BJ (cell line): ENCODE data around the gene QSER1. TPM values are rescaled to one million over a fixed set of nuclear protein-coding genes. Genes with fewer than 3 reads are reported as not detected.

Experiments used
- CTCF ChIA-PET: fragments of 350-600 bp; formaldehyde crosslinking; extraction: SDS; loops from one replicate; lab custom pipeline; 2021; ENCODE audit warnings: antibody characterized with exemption, inconsistent platforms; lab: Yijun Ruan, JAX
- POLR2A ChIA-PET: fragments of 300-600 bp; sonication (Branson Sonifier 250); formaldehyde crosslinking; extraction: SDS; loops from one replicate; lab custom pipeline; 2021; ENCODE audit warnings: antibody characterized with exemption; lab: Charles Lee
- DNase-seq: peaks from one replicate; pipeline ENCODE4 v3.0.0-alpha.2; 2011; ENCODE audit warnings: low read depth
- H3K27me3 ChIP-seq: 2 replicates; pipeline ENCODE4 v1.6.0; 2011; ENCODE audit warnings: low read length; ENCODE audit not compliant: control insufficient read depth, insufficient read depth
- H3K36me3 ChIP-seq: 2 replicates; pipeline ENCODE4 v1.5.1; 2011; ENCODE audit warnings: low read length; ENCODE audit not compliant: control insufficient read depth, insufficient read depth
- H3K4me3 ChIP-seq: 2 replicates; pipeline ENCODE4 v1.5.1; 2011; ENCODE audit warnings: low read depth, mild to moderate bottlenecking, control low read depth, low read length
- CTCF ChIP-seq: IDR thresholded peaks from 2 replicates; pipeline ENCODE4 v1.5.1; 2011; ENCODE audit warnings: low read depth, mild to moderate bottlenecking, control low read depth, inconsistent platforms, low read length, moderate library complexity; ENCODE audit not compliant: insufficient read depth
- polyA plus RNA-seq: library from polyadenylated mRNA; depleted of rRNA; stranded (reverse); fragments of >200 nt; gene quantifications from 2 replicates; pipeline ENCODE4 v1.2.3, GENCODE V29; 2011

The QSER1 gene
- polyA plus RNA-seq, 1 experiment = 3.9 TPM

GRCh38 chr11:33021501-33021900 is 128.9 kb downstream of the QSER1 start:
- TF ChIP-seq CTCF = no peak
- ChIA-PET POLR2A (interaction anchor here (1.2 kb wide), 1 partner anchor 18 kb away, joined by 5 read pairs; the partner anchor contains the start of gene TCP11L1), CTCF (no interaction called here)
- H3K4me3 ChIP-seq = no peak overlapping the region
- no peaks in the 10 kb centered on the region for H3K36me3 ChIP-seq
- no peaks in the 10 kb centered on the region for H3K27me3 ChIP-seq
- DNase-seq = no peak

DNA sequence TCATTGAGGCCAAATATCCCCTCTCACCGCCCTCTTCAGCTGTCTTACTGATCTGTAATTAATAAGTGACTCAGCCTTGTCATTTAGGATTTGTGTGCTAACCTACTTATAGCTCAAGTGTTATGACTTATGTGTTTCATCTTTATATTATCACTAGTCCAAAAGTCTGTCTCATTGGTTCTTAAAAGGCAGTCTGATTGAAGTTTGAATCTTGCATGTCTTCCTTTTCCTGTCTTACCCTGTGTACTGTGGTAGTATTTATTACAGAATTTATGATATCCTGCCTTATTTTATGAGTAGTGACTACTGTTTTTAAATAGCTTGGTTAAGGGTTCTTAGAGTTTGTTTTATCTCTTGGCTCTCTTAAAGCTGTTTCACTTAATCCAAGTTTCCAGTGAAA is 129.3 kb downstream of the QSER1 start:
- Histone ChIP-seq H3K36me3 (no peaks in the 10 kb centered on the region), H3K4me3 (no peak overlapping the region), H3K27me3 (no peaks in the 10 kb centered on the region)
- ChIA-PET CTCF (no interaction called here), POLR2A (interaction anchor here (0.6 to 1.2 kb wide), 2 partner anchors 18 to 21 kb away, joined by 3 to 5 read pairs; partner anchors contain the start of gene TCP11L1)
- no peak for DNase-seq
- TF ChIP-seq CTCF = no peak

GRCh38 chr11:33025339-33025722 is 132.7 kb downstream of the QSER1 start:
- TF ChIP-seq CTCF = no peak

GRCh38 chr11:33027233-33027632 is 134.6 kb downstream of the QSER1 start:
- POLR2A ChIA-PET = no interaction called here
- CTCF ChIA-PET = interaction anchor here (0.9 kb wide), 1 partner anchor 38 kb away, joined by 5 read pairs; no protein-coding TSS in a partner anchor
- Histone ChIP-seq H3K27me3 (no peaks in the 10 kb centered on the region), H3K4me3 (no peak overlapping the region), H3K36me3 (no peaks in the 10 kb centered on the region)
- no peak for DNase-seq
- no peak for TF ChIP-seq CTCF

More at GRCh38 chr11:33025339-33025722, 132.7 kb downstream of the QSER1 start:
- no peaks in the 10 kb centered on the region for H3K36me3 ChIP-seq
- no peaks in the 10 kb centered on the region for H3K27me3 ChIP-seq
- ChIA-PET CTCF (interaction anchor here (0.8 kb wide), 1 partner anchor 9 kb away, joined by 3 read pairs; no protein-coding TSS in a partner anchor), POLR2A (interaction anchor here (0.8 to 1.0 kb wide), 2 partner anchors 9 to 14 kb away, joined by 3 to 5 read pairs; partner anchors contain the start of genes DEPDC7 and TCP11L1)
- no peak overlapping the region for H3K4me3 ChIP-seq
- no peak for DNase-seq

GRCh38 chr11:33027846-33028536 is 135.4 kb downstream of the QSER1 start:
- no peak for DNase-seq
- TF ChIP-seq CTCF = no peak
- CTCF ChIA-PET = interaction anchor here (0.9 to 2.4 kb wide), 2 partner anchors 12 to 38 kb away, joined by 5 to 9 read pairs; partner anchors contain the start of gene DEPDC7
- POLR2A ChIA-PET = interaction anchor here (0.5 kb wide), 1 partner anchor 800 kb away, joined by 4 read pairs; no protein-coding TSS in a partner anchor
- Histone ChIP-seq H3K27me3 (no peaks in the 10 kb centered on the region), H3K4me3 (no peak overlapping the region), H3K36me3 (no peaks in the 10 kb centered on the region)
